Measurements from ENCODE around the gene ERFL.
"Not testable (repeated sequence)": the region's sequence is repeated elsewhere in the genome, so short reads cannot be mapped to it uniquely, and the experiment has no call there.

Gene ERFL

DNA sequence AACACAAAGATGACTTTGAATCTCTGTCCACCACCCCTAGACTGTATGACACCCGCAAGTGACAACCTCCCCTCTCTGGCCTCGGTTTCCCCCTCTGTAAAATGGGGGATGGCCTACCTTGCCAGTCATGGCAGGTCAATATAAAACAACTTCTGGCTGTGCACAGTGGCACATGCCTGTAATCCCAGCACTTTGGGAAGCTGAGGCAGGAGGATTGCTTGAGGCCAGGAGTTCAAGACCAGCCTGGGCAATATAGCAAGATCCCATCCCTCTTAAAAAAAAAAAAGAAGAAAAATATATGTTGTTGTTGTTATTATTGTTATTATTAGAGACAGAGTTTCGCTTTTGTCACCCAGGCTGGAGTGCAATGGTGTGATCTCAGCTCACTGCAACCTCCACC is 52.3 kb downstream of the ERFL start:
- not testable (repeated sequence) for DNase-seq

DNA sequence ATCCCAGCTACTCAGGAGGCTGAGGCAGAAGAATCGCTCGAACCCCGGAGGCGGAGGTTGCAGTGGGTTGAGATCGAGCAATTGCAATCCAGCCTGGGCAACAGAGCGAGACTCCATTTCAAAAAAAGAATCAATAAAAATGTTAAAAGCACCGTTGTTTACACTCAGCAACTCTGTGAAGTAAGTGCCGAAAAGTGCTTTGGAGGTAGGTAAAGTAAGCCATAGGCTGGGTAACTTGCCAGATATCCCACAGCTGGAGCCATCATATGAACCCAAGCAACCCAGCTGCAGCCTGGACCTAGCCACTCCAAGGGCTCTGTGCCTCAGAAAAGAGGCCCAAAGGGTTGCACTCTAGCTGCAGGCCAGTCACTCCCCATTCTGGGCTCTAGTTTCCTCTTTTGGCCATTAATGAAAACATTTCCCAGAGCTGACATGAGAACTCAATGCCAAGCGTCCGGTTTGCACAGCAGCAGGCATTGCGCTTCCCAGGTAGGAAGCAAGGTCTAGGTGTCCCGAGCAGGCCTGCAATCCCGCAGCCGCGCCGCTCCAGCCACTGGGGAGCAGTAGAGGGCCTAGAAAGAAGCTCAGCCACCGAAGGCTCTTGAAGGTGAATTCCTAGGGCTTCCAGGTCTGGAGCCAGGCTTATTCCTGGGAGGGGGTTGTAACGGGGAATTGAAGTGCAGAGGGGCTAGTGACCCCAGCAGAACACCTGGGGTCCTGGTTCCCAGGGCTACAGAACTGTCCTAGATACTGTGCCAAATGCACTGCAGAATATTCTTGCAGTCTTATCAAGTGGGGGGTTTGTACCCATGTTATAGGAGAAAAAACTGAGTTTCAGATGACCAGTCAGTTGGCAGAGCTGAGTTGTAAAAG is 55.2 kb downstream of the ERFL start:
- peak; percentile 71 for DNase-seq

DNA sequence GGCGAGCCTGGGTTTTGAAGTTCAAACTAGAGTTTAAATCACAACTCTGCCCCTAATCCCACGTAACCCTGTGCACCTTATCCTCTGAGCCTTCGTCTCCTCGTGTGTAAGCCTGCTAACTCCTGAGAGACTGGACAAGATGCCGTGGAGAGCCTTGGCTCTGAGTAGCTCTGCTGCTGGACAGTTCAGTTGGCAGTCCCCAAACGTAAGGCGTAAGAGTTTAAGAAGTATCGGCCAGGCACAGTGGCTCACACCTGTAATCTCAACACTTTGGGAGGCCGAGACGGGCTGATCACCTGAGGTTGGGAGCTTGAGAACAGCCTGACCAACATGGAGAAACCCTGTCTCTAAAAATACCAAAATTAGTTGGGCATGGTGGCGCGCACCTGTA is 55.9 kb downstream of the ERFL start:
- DNase-seq: no peak

DNA sequence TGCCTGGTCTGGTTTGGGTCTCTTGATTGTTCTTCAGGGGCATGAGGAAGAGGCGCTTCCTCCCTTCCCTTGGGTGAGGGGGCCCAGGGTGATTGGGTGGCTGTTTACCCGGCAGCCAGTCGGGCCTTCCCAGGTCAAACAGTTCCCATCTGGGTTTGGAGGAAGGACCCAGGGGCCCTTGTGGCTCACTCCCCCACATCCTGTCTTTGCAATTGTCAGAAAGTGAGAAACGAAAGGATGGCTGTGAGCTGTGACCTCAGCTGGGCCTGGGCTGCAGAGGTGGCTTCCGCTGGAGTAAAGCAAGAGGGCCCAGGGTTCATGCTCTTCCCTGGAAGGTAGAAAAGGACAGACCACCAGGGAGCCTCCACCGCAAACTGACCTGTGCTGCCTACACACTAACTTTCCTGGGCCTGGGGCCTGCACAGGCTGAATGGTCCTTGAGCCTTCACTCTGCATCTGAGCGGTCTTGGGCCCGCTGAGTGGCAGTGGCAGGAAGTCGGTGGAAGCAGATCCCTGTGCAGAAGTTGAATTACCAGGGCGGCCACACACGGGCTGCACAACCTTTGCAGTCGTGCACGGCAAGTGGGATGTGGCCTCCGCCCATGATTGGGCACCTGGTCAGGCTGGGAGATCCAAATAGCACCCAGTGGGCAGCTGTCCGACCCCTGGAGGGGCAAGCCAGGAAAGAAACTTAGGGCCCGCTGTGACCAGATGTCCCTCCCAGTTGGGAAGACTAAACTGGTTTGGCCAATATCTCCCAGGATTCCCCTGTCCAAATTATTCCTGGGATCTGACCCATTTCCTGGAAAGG is 56.5 kb downstream of the ERFL start:
- peak; percentile 71 for DNase-seq

- DNase-seq: no peak
Measured at GRCh38 chr19:41870401-41870873, 57.8 kb downstream of the ERFL start.

DNA sequence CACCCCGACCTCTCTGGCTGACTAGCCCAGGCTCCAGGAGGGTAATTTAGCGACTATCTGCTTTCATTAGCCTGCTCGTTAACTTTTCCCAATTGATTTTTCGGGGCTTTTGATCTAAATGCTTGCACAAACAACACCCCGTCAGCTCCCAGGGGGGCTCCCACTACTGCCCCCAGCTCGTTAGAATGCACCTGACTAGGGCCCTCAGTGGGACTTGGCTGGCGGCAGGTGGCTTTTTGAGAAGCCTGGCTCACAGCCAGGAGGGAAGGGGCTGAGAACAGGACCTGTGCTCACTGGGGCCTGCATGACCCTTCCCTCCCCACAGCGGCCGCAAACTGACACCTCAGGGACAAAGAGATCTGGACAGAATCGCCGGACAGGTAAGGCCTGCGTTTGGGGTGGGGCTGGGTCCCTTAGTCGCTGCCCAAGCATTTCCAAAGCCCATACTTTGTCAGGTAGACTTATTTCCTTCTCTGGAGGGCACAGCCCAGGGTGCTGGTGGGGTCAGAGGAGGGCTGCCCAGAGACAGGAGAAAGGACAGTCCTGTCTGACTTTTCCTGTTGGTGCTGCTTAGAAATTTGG is 58.8 kb downstream of the ERFL start:
- no peak for DNase-seq

- no peak for DNase-seq
Measured at GRCh38 chr19:41868989-41869300, 59.3 kb downstream of the ERFL start.

- no peak for DNase-seq
Measured at GRCh38 chr19:41868120-41868988, 59.9 kb downstream of the ERFL start.

DNA sequence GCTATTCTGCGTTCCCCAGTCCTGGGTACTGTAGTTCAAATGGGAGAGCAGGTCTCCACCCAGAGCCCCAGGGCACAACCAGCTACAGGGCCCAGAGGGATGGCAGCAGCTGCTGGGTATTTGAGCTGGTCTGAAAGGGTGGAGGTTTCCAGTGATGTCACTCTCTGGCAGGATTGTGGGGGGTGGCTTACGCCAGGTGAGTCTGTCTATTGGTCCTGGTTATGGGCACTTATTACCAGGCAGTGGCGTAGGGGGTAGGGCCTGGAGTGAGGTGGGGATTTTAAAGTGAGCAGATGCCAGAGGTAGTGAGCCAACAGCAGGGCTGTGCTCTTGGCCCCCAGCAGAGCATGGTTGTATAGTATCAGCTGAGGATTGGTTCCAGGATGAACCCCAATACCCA is 62.0 kb downstream of the ERFL start:
- DNase-seq: no peak

- DNase-seq: no peak
Measured at GRCh38 chr19:41864374-41864773, 63.9 kb downstream of the ERFL start.

DNA sequence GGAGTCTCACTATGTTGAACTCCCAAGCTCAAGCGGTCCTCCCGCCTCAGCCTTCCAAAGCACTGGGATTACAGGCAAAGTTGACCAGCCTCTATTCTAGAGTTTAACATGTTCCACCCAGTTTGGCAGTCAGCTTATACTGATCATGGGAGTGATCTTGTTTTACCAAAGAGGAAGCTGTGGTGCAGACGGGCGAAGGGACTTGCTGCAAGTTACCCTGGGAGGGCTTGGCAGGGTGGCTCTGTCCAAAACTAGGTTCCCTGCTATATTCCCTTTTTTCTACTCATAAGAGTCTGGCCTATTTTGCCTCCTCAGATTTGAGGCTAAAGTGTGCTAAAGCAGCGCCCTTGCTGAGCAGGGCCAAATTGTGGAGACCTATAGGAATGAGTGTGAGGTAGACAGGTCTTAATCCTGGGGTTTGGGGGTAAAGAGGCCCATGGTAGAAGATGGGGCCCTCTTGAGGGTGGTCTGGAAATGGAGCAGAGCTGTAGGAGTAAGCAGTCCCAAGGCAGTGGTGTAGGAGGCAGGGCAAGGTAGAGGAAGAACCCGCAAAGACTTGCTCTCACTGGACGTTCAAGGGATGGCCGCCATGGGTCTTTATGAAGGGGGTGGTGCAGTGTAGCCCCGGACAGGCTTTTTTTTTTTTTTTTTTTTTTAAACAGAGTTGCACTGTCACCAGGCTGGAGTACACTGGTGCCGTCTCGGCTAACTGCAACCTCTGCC is 64.9 kb downstream of the ERFL start:
- DNase-seq: no peak

DNA sequence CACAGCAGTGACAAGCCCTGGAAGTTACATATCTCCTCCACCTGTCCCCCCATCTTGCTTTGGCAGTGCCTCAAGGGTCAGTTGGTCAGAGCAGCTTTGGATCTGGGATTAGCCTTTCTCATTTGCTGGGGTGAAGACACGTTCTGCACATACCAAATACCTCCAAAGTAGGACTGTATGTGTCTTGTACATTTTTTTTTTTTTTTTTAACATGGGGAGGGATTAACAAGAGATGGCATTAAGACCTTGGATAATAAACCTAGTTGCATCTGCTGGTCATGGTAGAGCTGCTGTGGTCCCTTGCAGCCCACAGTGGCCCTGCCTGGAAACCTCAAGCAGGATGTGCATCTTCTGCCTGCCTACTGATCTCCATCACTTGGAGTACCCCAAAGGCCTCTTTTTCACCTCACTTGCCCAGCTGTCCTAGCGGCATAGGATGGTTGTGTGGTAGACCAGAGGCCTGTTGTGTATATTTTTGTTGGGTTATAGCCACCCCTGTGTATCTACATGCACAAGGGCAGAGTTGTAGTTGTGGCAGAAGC is 65.7 kb downstream of the ERFL start:
- DNase-seq: no peak

- DNase-seq: no peak
Measured at GRCh38 chr19:41861846-41862245, 66.4 kb downstream of the ERFL start.

GRCh38 chr19:41861116-41861768 is 67.0 kb downstream of the ERFL start:
- no peak for DNase-seq

DNA sequence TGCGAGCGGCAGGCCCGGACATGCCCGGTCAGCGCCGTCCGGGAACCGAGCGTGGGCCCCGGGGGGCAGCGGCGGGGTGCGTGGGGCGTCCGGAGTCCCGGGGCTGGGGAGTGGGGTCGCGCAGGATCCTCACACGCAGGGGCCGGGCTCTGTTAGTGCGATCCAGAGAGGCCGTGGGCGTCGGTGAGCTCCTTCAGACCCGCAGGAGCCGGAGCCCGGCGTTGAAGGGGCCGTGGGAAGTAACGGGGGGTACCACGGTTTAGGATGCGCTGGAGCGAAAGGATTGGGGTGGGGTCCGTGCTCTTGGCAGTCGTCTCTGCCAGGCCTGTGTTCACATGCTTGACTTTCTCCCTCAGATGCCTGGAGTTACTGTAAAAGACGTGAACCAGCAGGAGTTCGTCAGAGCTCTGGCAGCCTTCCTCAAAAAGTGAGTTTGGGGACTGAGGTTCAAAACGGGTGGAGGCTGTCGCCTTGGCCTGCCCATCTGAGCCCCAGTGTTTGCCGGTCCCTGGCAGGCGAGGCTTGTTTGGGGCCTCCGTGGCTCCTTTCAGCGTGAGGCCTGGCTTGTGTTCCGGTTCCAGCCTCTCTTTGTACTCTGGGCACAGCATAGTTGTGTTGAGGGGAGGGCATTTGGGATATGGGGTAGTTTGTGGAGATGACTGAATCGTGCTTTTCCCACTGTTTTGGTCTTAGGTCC is 67.7 kb downstream of the ERFL start:
- DNase-seq: no peak

DNA sequence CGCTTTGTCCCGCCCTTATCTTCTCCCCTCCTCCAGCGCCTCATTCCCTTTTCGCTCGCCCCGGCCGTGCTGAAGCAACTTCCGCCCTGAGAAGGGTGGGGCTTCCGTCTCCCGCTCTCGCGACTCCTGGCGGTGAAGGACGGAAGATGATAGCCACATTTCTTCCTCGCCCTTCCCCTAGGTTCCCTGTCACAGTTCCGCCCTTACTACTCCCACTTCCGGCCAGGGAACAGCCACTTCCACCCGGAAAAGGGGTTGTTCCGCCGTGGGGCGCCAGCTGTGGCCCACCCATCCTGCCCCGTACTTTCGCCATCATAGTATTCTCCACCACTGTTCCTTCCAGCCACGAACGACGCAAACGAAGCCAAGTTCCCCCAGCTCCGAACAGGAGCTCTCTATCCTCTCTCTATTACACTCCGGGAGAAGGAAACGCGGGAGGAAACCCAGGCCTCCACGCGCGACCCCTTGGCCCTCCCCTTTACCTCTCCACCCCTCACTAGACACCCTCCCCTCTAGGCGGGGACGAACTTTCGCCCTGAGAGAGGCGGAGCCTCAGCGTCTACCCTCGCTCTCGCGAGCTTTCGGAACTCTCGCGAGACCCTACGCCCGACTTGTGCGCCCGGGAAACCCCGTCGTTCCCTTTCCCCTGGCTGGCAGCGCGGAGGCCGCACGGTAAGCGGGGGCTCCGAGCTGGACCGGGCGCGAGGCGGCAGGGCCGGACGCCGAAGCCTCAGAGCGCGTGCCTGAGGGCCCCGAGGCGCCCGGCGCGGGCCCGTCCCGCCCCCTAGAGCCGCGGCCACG is 68.4 kb downstream of the ERFL start, which contains the start of gene RPS19:
RPS19 (plus strand) TSS at position 638 of the 801 bp plus-strand sequence. CDS start 520 bp downstream, outside the sequence.
- DNase-seq: peak; percentile 99

DNA sequence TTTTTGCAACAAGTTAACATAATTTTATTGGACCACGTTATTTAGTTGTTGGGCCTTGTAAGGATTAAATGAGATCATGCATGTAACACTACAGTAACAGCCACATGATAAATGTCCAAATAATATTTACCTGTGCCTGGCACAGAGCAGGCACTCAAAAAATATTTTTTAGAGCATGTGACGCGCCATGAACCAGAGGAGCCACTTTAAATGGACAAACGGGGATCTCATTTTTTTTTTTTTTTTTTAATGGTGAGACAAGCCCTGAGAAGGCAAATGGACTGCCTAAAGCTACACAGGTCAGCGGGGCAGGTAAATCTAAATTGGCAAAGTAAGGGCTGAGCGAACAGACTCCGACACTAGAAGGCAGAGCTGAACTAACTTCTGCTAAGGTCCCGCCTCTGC is 69.0 kb downstream of the ERFL start:
- no peak for DNase-seq

All from CD4-positive, alpha-beta T cell treated with Interleukin-12 subunit alpha and Interleukin-12 subunit beta, for 1 hour (primary cell).